ENCODE measurements around the gene PLXDC1.

- TF ChIP-seq, protein P1, sequence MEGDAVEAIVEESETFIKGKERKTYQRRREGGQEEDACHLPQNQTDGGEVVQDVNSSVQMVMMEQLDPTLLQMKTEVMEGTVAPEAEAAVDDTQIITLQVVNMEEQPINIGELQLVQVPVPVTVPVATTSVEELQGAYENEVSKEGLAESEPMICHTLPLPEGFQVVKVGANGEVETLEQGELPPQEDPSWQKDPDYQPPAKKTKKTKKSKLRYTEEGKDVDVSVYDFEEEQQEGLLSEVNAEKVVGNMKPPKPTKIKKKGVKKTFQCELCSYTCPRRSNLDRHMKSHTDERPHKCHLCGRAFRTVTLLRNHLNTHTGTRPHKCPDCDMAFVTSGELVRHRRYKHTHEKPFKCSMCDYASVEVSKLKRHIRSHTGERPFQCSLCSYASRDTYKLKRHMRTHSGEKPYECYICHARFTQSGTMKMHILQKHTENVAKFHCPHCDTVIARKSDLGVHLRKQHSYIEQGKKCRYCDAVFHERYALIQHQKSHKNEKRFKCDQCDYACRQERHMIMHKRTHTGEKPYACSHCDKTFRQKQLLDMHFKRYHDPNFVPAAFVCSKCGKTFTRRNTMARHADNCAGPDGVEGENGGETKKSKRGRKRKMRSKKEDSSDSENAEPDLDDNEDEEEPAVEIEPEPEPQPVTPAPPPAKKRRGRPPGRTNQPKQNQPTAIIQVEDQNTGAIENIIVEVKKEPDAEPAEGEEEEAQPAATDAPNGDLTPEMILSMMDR (IDR thresholded peaks at IDR 0.05) = no peak
- TF ChIP-seq SIN3A (IDR thresholded peaks at IDR 0.05; ENCODE audit: borderline replicate concordance, insufficient read depth, low read depth, low read length) = no peak
These were observed 7.0 kb downstream of the PLXDC1 start for GRCh38 chr17:39144416-39144840.

Data from Panc1 (cell line).